GM23338 (cell line): Measurements from ENCODE around the gene ENPEP. TPM values are rescaled to one million over a fixed set of nuclear protein-coding genes. Genes with fewer than 3 reads are reported as not detected.

Experiments
- ATAC-seq: fragments of 200-7000 bp; cut with Tn5 transposase; 3 replicates; pipeline ENCODE4 v1.9.1; 2020
- DNase-seq: peaks from one replicate; pipeline ENCODE4 v3.0.0-alpha.2; 2015; ENCODE audit warnings: low spot score
- H2AFZ ChIP-seq: fragments of 200-600 bp; sonication (generic); 2 replicates; pipeline ENCODE4 v1.8.0; 2016; ENCODE audit warnings: antibody characterized with exemption, mild to moderate bottlenecking, moderate library complexity
- H3F3A ChIP-seq: fragments of 200-600 bp; sonication (generic); replicated peaks from 2 replicates; pipeline ENCODE4 v1.8.0; 2017; ENCODE audit warnings: antibody characterized with exemption, mixed run types, low read depth
- H3K27ac ChIP-seq: fragments of 200-600 bp; sonication (generic); 2 replicates; pipeline ENCODE4 v1.6.1; 2016; ENCODE audit warnings: low read depth
- H3K27me3 ChIP-seq: fragments of 200-600 bp; sonication (generic); 2 replicates; pipeline ENCODE4 v1.8.0; 2016; ENCODE audit warnings: mild to moderate bottlenecking, mixed run types, moderate library complexity; ENCODE audit not compliant: insufficient read depth
- H3K36me3 ChIP-seq: fragments of 200-600 bp; sonication (generic); 2 replicates; pipeline ENCODE4 v1.8.0; 2016; ENCODE audit warnings: mild to moderate bottlenecking; ENCODE audit not compliant: insufficient read depth
- H3K4me1 ChIP-seq: fragments of 200-600 bp; sonication (generic); 2 replicates; pipeline ENCODE4 v1.8.0; 2016; ENCODE audit warnings: mild to moderate bottlenecking, moderate library complexity; ENCODE audit not compliant: insufficient read depth
- H3K4me2 ChIP-seq: fragments of 200-600 bp; sonication (generic); 2 replicates; pipeline ENCODE4 v1.7.1; 2017; ENCODE audit warnings: mixed run types
- H3K4me3 ChIP-seq: fragments of 200-600 bp; sonication (generic); 2 replicates; pipeline ENCODE4 v1.6.1; 2016; ENCODE audit warnings: mixed run types
- H3K79me2 ChIP-seq: fragments of 200-600 bp; sonication (generic); replicated peaks from 2 replicates; pipeline ENCODE4 v1.8.0; 2017; ENCODE audit warnings: mild to moderate bottlenecking; ENCODE audit not compliant: insufficient read depth
- H3K9me2 ChIP-seq: fragments of 200-600 bp; sonication (generic); 2 replicates; pipeline ENCODE4 v1.8.0; 2017; ENCODE audit not compliant: insufficient read depth
- H4K20me1 ChIP-seq: fragments of 200-600 bp; sonication (generic); replicated peaks from 2 replicates; pipeline ENCODE4 v1.8.0; 2017; ENCODE audit warnings: mild to moderate bottlenecking; ENCODE audit not compliant: insufficient read depth
- H3K27ac Mint-ChIP-seq: 2 replicates; pipeline ENCODE4 v1.8.0; 2020; ENCODE audit warnings: inconsistent platforms, mild to moderate bottlenecking, moderate library complexity, mixed read lengths
- H3K27me3 Mint-ChIP-seq: 3 replicates; pipeline ENCODE4 v1.8.0; 2022; ENCODE audit warnings: low read depth, mild to moderate bottlenecking, moderate library complexity, mixed read lengths, inconsistent platforms; ENCODE audit not compliant: insufficient read depth, poor library complexity
- H3K36me3 Mint-ChIP-seq: 3 replicates; pipeline ENCODE4 v1.8.0; 2021; ENCODE audit warnings: low read depth, mild to moderate bottlenecking, inconsistent platforms, moderate library complexity, mixed read lengths
- H3K4me1 Mint-ChIP-seq: 3 replicates; pipeline ENCODE4 v1.8.0; 2020; ENCODE audit warnings: mild to moderate bottlenecking, inconsistent platforms, mixed read lengths
- H3K4me3 Mint-ChIP-seq: 3 replicates; pipeline ENCODE4 v1.8.0; 2021; ENCODE audit warnings: moderate library complexity, mild to moderate bottlenecking, inconsistent platforms, mixed read lengths
- H3K9me3 Mint-ChIP-seq: 3 replicates; pipeline ENCODE4 v1.8.0; 2020; ENCODE audit warnings: moderate library complexity, mild to moderate bottlenecking, inconsistent platforms, mixed read lengths
- JUNB ChIP-seq: IDR thresholded peaks from one replicate; pipeline ENCODE4 v1.6.1; 2016; ENCODE audit warnings: antibody characterized with exemption; ENCODE audit not compliant: unreplicated experiment
- NANOG ChIP-seq: IDR thresholded peaks from 2 replicates; pipeline ENCODE4 v1.6.1; 2016; ENCODE audit warnings: antibody characterized with exemption, borderline replicate concordance
- ZNF114 ChIP-seq: fragments of 250-450 bp; sonication (Bioruptor Pico); IDR thresholded peaks from 2 replicates; pipeline ENCODE4 v1.5.0; 2020; ENCODE audit warnings: mild to moderate bottlenecking, moderate library complexity
- polyA plus RNA-seq: library from polyadenylated mRNA; unstranded; fragments of >200 nt; fragmentation: Nextera tagmentation; extraction: Ambion mirVana; gene quantifications from 2 replicates; pipeline ENCODE4 v1.2.1, GENCODE V29; 2016
- total RNA-seq: library from RNA; depleted of rRNA; stranded (reverse); fragments of >200 nt; shearing (Covaris generic); gene quantifications from 2 replicates; pipeline ENCODE4 v1.2.3, GENCODE V29; 2014
- TF ChIP-seq, protein P1 (sequence below): fragments of 250-450 bp; sonication (Bioruptor Pico); IDR thresholded peaks from 2 replicates; pipeline ENCODE4 v1.5.0; 2020; ENCODE audit warnings: mild to moderate bottlenecking, moderate library complexity
- TF ChIP-seq, protein P2 (sequence below): IDR thresholded peaks from 2 replicates; pipeline ENCODE4 v1.6.1; 2016; ENCODE audit warnings: antibody characterized with exemption
- TF ChIP-seq, protein P3 (sequence below): IDR thresholded peaks from one replicate; pipeline ENCODE4 v1.6.1; 2018; ENCODE audit warnings: antibody characterized with exemption; ENCODE audit not compliant: unreplicated experiment
- TF ChIP-seq, protein P4 (sequence below), 2 experiments: fragments of 200-600 bp in 1 of 2; sonication (generic) in 1 of 2; conservative IDR thresholded peaks; 2 replicates each; pipeline versions ENCODE4 v1.5.1 to v1.6.1; 2016 to 2017; ENCODE audit warnings: antibody characterized with exemption in 2 of 2, low read depth in 2 of 2, mild to moderate bottlenecking in 2 of 2, moderate library complexity in 1 of 2

The ENPEP gene
- total and polyA plus RNA-seq, 2 experiments from 2014 or later, result 0.79 to 1.5 TPM

DNA sequence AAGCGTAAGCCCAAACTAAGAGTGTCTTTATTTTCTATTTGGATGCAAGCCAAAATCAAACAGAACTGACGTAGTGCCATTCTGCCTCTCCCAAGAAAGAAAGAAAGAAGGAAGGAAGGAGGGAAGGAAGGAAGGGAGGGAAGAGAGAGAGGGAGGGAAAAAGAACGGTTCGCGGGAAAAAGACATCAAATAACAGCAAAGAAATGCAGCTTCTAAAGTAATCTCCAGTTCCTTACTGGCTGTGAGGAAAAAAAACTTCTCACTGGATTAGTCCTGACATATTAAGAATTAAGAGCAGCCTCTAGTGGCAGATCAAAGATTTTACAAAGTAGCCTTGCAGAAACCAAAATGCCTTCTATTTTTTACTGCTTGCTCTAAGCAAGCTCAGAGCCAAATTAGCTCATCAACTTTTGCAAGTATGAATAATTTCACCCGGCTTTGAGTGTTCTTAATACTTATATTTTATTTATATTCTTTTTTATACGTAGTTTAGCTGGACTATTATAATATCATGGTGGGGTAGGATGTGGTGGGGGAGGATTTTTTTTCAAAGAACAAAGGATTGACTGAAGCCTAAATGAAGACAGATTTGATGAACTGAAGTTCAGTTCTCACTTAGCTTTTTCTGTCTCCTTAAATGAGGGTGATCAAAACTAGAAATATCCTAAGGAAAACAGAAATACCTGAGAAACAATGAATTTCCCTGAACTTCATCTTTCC is 110.3 kb downstream of the ENPEP start (continued):
- TF ChIP-seq, protein P1, sequence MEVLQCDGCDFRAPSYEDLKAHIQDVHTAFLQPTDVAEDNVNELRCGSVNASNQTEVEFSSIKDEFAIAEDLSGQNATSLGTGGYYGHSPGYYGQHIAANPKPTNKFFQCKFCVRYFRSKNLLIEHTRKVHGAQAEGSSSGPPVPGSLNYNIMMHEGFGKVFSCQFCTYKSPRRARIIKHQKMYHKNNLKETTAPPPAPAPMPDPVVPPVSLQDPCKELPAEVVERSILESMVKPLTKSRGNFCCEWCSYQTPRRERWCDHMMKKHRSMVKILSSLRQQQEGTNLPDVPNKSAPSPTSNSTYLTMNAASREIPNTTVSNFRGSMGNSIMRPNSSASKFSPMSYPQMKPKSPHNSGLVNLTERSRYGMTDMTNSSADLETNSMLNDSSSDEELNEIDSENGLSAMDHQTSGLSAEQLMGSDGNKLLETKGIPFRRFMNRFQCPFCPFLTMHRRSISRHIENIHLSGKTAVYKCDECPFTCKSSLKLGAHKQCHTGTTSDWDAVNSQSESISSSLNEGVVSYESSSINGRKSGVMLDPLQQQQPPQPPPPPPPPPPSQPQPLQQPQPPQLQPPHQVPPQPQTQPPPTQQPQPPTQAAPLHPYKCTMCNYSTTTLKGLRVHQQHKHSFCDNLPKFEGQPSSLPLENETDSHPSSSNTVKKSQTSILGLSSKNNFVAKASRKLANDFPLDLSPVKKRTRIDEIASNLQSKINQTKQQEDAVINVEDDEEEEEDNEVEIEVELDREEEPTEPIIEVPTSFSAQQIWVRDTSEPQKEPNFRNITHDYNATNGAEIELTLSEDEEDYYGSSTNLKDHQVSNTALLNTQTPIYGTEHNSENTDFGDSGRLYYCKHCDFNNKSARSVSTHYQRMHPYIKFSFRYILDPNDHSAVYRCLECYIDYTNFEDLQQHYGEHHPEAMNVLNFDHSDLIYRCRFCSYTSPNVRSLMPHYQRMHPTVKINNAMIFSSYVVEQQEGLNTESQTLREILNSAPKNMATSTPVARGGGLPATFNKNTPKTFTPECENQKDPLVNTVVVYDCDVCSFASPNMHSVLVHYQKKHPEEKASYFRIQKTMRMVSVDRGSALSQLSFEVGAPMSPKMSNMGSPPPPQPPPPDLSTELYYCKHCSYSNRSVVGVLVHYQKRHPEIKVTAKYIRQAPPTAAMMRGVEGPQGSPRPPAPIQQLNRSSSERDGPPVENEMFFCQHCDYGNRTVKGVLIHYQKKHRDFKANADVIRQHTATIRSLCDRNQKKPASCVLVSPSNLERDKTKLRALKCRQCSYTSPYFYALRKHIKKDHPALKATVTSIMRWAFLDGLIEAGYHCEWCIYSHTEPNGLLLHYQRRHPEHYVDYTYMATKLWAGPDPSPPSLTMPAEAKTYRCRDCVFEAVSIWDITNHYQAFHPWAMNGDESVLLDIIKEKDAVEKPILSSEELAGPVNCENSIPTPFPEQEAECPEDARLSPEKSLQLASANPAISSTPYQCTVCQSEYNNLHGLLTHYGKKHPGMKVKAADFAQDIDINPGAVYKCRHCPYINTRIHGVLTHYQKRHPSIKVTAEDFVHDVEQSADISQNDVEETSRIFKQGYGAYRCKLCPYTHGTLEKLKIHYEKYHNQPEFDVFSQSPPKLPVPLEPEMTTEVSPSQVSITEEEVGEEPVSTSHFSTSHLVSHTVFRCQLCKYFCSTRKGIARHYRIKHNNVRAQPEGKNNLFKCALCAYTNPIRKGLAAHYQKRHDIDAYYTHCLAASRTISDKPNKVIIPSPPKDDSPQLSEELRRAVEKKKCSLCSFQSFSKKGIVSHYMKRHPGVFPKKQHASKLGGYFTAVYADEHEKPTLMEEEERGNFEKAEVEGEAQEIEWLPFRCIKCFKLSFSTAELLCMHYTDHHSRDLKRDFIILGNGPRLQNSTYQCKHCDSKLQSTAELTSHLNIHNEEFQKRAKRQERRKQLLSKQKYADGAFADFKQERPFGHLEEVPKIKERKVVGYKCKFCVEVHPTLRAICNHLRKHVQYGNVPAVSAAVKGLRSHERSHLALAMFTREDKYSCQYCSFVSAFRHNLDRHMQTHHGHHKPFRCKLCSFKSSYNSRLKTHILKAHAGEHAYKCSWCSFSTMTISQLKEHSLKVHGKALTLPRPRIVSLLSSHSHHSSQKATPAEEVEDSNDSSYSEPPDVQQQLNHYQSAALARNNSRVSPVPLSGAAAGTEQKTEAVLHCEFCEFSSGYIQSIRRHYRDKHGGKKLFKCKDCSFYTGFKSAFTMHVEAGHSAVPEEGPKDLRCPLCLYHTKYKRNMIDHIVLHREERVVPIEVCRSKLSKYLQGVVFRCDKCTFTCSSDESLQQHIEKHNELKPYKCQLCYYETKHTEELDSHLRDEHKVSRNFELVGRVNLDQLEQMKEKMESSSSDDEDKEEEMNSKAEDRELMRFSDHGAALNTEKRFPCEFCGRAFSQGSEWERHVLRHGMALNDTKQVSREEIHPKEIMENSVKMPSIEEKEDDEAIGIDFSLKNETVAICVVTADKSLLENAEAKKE (CRISPR knock-in tag), result no peak
- TF ChIP-seq JUNB, result no peak
- TF ChIP-seq, protein P2, sequence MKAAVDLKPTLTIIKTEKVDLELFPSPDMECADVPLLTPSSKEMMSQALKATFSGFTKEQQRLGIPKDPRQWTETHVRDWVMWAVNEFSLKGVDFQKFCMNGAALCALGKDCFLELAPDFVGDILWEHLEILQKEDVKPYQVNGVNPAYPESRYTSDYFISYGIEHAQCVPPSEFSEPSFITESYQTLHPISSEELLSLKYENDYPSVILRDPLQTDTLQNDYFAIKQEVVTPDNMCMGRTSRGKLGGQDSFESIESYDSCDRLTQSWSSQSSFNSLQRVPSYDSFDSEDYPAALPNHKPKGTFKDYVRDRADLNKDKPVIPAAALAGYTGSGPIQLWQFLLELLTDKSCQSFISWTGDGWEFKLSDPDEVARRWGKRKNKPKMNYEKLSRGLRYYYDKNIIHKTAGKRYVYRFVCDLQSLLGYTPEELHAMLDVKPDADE, result no peak
- no peak for TF ChIP-seq ZNF114

DNA sequence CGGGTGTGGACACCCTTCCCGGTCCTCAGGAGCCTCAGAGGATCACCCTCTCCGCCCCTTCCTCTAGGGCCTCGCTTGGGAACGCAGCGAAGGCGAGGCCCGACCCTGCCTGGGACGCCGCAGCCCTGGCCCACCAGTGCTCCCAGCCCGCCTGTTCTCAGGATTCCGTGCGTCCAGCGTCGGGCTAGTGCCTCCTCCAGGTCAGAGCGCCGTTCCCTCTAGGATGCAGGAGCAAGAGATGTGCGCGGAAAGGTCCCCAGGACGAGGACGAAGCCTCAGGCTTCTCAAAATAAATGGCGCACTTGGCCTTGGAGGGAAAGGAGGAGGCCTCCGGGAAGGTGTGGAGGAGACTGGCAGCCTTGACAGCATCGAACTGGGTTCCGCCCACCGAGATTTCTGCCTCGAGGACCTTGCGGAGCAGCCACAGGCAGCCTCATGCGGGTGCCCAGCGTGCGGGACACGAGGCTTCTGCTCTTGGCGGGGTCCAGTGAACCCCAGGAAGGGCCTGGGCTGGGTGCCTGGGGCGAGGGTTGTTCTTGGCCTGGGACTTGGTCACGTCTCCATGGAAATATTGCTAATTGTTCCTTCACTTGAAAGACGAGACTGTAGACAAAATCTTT is 111.8 kb downstream of the ENPEP start:
- no peaks in the 10 kb centered on the region for H3K4me1 Mint-ChIP-seq
- peak; percentile 38 for DNase-seq
- H3K4me1 ChIP-seq, result no peaks in the 10 kb centered on the region
- 0 out of 2 replicates have a peak overlapping the region, but pooled peaks have one; percentile 52 for H2AFZ ChIP-seq
- no peaks in the 10 kb centered on the region for H3K79me2 ChIP-seq
- H3K9me2 ChIP-seq, result no peaks in the 10 kb centered on the region
- H3K36me3 ChIP-seq, result no peaks in the 10 kb centered on the region
- H3K27ac Mint-ChIP-seq, result no peak overlapping the region
- TF ChIP-seq, protein P3, sequence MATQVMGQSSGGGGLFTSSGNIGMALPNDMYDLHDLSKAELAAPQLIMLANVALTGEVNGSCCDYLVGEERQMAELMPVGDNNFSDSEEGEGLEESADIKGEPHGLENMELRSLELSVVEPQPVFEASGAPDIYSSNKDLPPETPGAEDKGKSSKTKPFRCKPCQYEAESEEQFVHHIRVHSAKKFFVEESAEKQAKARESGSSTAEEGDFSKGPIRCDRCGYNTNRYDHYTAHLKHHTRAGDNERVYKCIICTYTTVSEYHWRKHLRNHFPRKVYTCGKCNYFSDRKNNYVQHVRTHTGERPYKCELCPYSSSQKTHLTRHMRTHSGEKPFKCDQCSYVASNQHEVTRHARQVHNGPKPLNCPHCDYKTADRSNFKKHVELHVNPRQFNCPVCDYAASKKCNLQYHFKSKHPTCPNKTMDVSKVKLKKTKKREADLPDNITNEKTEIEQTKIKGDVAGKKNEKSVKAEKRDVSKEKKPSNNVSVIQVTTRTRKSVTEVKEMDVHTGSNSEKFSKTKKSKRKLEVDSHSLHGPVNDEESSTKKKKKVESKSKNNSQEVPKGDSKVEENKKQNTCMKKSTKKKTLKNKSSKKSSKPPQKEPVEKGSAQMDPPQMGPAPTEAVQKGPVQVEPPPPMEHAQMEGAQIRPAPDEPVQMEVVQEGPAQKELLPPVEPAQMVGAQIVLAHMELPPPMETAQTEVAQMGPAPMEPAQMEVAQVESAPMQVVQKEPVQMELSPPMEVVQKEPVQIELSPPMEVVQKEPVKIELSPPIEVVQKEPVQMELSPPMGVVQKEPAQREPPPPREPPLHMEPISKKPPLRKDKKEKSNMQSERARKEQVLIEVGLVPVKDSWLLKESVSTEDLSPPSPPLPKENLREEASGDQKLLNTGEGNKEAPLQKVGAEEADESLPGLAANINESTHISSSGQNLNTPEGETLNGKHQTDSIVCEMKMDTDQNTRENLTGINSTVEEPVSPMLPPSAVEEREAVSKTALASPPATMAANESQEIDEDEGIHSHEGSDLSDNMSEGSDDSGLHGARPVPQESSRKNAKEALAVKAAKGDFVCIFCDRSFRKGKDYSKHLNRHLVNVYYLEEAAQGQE, result no peak
- TF ChIP-seq NANOG, result no peak
- TF ChIP-seq, protein P4, sequence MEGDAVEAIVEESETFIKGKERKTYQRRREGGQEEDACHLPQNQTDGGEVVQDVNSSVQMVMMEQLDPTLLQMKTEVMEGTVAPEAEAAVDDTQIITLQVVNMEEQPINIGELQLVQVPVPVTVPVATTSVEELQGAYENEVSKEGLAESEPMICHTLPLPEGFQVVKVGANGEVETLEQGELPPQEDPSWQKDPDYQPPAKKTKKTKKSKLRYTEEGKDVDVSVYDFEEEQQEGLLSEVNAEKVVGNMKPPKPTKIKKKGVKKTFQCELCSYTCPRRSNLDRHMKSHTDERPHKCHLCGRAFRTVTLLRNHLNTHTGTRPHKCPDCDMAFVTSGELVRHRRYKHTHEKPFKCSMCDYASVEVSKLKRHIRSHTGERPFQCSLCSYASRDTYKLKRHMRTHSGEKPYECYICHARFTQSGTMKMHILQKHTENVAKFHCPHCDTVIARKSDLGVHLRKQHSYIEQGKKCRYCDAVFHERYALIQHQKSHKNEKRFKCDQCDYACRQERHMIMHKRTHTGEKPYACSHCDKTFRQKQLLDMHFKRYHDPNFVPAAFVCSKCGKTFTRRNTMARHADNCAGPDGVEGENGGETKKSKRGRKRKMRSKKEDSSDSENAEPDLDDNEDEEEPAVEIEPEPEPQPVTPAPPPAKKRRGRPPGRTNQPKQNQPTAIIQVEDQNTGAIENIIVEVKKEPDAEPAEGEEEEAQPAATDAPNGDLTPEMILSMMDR (conservative IDR thresholded peaks at IDR 0.05; ENCODE audit: low read depth in 2 of 2), result peak in 1 of 2 experiments; percentile 23; a peak in 1 of 4 replicates
- no peaks in the 10 kb centered on the region for H3K27me3 ChIP-seq
- ATAC-seq, result peak; percentile 74
- H3K4me3 Mint-ChIP-seq, result no peak overlapping the region
- no peaks in the 10 kb centered on the region for H3K36me3 Mint-ChIP-seq
- H3K4me2 ChIP-seq, result no peak overlapping the region
- H4K20me1 ChIP-seq, result no peaks in the 10 kb centered on the region
- no peaks in the 10 kb centered on the region for H3F3A ChIP-seq
- H3K9me3 Mint-ChIP-seq, result no peaks in the 10 kb centered on the region
- no peak overlapping the region for H3K27ac ChIP-seq
- H3K27me3 Mint-ChIP-seq, result peaks cover 2% of the 10 kb centered on the region
- no peak overlapping the region for H3K4me3 ChIP-seq
